Glomerular endothelial cell (primary cell): ENCODE results near the gene MYCBPAP. TPM values are rescaled to one million over a fixed set of nuclear protein-coding genes. Genes with fewer than 3 reads are reported as not detected.

Experiments used
- DNase-seq: peaks from one replicate; pipeline ENCODE4 v3.0.0-alpha.2; 2011; ENCODE audit warnings: low read depth, low spot score; ENCODE audit errors: extremely low read depth
- total RNA-seq: library from RNA; depleted of rRNA; stranded (reverse); fragments of >200 nt; gene quantifications from 2 replicates; pipeline ENCODE4 v1.2.3, GENCODE V29; 2015

MYCBPAP gene
- total RNA-seq, 1 donor from 2014 or later = 0.23 TPM

DNA sequence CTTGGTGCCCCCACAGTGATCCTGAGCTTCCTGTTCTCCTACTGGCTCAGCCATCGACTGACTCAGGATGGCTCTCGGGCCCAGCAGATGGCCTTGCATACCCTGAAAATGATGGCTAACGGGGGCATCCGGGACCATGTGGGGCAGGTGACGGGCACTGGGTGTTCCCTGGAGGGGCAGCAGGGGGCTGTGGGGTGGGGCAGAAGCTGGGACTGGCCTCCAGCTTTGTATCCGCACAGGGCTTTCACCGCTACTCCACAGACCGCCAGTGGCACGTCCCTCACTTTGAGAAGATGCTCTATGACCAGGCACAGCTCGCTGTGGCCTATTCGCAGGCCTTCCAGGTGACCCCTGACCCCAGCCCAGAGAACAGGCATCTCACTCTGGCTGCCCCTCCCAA is 41.7 kb downstream of the MYCBPAP start:
- no peak for DNase-seq

DNA sequence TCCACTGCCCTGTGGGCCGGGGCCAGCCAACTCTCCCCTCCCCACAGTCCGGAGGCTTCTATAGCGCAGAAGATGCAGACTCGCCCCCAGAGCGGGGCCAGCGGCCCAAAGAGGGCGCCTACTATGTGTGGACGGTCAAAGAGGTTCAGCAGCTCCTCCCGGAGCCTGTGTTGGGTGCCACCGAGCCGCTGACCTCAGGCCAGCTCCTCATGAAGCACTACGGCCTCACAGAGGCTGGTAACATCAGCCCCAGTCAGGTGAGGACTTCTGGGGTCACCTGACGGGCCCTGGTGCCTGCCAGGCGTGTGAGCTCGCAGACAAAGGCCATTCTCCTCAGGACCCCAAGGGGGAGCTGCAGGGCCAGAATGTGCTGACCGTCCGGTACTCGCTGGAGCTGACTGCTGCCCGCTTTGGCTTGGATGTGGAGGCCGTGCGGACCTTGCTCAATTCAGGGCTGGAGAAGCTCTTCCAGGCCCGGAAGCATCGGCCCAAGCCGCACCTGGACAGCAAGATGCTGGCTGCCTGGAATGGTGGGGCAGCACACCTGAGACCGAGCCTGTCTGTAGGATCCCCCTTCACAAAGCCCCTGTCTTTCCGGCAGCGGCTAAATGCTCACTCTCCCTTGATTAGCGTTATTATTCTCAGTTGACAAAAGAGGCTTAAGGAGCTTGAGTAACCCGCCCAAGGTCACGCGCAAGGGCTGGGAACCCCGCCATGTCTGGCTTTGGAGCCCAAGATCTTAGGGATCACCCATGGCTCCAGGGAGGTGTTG is 42.6 kb downstream of the MYCBPAP start:
- DNase-seq = peak; percentile 31

DNA sequence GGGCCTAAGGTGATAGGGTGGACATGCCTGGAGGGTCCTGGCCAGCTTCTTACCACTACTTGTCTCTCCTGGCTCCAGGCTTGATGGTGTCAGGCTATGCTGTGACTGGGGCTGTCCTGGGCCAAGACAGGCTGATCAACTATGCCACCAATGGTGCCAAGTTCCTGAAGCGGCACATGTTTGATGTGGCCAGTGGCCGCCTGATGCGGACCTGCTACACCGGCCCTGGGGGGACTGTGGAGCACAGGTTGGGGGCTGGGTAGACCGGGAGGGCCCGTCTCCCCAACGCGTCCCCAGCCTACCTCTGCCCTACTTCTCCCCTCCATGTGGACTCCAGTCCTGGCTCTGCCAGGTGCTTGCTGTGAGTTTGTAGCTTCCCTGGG is 43.2 kb downstream of the MYCBPAP start:
- no peak for DNase-seq

DNA sequence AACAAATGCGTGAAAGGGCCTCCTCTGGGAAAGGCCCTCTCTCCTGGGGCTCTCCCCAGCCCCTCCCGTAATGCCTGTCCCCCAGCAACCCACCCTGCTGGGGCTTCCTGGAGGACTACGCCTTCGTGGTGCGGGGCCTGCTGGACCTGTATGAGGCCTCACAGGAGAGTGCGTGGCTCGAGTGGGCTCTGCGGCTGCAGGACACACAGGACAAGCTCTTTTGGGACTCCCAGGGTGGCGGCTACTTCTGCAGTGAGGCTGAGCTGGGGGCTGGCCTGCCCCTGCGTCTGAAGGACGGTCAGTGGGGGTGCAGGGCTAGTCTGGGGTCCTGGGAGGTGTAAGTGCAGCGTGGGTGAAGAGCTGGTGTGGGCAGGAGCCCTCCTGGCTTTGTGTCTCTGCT is 43.6 kb downstream of the MYCBPAP start:
- DNase-seq = no peak

DNA sequence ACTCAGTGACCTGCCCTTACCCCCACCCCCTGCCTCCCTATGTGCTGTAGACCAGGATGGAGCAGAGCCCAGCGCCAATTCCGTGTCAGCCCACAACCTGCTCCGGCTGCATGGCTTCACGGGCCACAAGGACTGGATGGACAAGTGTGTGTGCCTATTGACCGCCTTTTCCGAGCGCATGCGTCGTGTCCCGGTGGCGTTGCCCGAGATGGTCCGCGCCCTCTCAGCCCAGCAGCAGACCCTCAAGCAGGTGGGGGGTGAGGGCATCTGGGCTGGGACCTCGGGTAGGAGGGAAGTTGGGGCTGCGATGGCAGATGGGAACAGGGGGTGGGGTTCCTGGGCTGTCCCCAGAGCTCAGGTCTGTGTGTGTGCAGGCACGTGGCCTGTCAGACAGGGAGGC is 46.0 kb downstream of the MYCBPAP start:
- no peak for DNase-seq

DNA sequence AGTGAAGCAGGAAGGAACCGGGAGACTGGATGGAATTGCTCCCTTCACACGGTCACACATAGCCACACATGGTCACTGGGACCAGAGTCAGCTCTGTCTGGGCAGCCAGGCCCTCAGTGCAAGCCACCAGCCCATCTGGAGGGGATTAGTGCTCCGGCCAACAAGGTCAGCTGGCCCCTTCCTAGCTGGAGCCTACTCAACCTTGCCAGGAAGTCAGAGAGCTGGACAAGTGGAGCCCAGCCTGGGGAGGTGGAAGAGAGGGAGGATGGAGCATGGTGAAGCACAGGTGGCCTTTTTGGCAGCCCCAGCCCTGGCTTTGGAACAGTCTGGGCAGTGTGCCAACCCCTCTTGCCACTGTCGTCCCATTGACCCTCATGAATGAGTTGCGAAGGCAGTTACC is 48.6 kb downstream of the MYCBPAP start:
- no peak for DNase-seq

DNA sequence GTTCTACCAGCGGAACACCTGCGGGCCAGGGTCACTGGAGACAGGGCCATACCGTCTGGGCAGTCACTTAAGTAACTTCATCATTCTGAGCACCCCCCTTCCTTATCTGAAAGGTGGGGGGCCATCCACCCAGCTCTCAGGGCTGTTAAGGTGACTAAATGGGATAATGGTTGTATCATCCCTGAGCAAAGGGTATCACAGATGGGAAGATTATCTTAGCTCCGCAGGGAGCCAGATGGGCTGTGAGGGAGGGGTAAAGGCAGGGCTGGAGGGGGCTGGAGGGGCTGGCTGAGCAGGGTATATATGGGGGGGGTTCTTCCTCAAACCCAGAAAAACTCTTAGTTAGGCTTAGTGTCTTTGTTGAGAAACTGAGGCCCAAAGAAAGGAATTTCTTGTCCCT is 49.4 kb downstream of the MYCBPAP start:
- no peak for DNase-seq

DNA sequence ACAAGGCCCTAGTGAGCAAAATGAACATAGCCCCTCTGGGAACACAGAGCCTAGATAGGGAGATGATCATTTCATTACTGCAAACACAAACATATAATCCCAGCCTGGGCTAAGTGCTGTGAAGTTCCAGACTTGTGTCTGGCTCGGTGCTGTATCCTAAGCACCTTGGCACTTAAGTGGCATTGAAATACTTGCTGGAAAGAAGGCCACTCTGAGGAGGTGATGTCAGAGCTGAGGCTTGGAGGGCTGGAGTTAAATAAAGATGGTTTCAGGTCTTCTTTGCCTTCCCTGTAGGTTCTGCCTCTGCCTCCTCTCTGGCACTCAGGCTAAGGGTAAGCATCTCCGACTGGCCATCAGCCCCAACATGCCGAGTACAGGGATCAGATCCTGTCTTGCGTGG is 49.9 kb downstream of the MYCBPAP start:
- no peak for DNase-seq

DNA sequence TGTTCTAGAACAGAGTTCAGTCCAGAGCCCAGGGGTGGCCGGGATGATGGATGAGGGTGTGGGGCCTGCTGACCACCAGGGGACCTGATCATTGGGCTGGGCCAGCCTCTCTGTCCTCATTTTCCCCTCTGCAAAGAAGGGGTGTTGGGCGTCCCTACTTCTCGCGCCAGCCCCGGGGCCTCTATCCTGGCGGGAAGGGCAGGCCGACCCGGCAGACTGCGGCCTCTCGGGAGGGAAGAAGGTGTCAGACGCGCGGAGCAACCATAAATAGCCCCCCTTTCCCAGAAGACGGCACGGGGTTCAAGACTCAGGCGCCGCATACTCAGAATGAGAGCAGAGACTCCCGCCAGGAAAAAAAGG is 50.3 kb downstream of the MYCBPAP start:
- no peak for DNase-seq

DNA sequence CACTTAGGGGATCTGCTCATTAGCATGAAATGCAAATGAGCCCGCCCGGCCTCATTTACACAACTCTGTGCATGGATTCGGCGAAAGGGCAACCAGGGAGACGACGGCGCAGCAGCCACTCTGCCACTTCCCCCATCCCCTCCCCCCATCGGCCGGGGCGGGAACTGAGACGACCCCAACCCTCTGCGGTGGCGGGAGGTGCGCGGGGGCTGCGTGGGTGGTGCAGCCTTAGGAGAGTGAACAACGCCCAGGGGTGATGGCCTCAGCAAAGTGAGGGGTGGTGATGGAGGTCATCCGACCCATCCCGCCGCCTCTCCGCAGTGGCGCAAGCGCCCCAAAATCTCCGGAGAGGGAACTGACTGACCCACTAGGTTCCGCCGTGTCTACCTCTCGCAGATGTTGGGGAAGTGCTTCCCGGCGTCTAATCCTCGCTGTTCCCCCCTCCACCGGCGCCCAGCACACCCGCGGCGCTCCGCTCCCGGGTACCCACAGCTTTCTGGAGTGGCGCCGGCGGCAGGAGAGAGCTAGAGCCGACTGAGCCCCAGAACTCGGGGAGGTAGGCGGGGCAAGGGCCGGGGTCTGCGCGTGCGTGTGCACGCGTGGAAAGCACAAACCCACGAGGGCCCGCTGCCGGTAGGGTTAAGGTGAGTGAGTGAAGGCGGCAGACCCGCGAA is 50.8 kb downstream of the MYCBPAP start:
- no peak for DNase-seq

DNA sequence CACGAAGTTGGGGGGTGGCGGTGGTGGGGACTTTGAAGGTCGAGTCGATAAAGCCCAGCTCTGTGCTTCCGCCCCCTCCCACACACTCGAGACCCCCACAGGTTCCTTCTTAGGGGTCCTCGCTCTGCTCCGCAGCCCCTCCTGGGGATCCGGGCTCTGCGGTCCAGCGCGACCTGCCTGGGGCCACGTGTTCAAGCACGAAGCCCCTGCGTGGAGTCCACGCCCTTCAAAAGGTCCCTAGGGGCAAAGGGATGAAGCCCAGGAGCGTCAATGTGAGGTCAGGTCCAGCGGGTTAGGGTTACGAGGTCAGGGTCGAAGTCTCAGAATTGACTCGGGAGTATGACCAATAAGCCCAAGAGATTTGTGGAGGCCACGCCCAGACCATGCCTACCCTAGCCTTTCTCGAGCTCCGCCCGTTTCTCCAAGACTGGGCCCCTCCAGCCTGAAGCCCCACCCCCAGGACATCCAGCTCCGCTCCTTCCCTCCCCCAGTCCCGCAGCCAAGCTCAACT is 51.5 kb downstream of the MYCBPAP start:
- DNase-seq = no peak

DNA sequence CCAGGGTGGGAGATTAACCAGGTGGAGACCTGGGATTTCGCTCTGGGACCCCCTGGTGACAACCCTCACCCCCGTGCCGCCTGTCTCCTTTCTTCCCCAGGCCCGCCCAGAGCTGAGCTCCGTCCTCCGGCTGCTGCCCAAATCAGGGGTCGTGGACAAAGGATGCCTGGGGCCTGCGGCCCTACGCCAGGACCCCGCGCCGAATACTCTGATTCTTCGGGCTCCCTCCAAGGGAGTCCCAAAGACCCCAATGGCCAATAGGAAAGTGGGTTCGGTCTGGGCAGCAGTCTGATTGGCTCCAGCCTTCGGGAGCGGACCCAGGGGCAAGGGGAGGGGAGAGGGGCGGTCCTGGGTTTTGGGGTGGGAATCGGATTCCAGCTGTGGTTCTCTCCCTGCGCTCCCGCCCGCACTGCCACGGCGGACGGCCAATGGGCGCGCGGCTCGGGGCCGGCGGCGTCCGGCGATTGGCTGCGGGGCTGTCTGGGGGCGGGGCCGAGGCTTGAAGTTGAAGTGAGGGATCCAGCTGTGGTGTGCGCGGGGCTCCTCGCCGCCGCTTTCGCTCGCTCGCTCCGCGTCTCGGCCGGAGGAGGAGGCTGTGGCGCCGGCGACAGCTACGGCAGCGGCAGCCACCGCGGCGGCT is 52.1 kb downstream of the MYCBPAP start, which contains the start of gene CACNA1G:
TSS of gene CACNA1G (plus strand) at position 531 of the 640 bp plus-strand sequence. CDS start 745 bp downstream, outside the sequence.
- DNase-seq = no peak

DNA sequence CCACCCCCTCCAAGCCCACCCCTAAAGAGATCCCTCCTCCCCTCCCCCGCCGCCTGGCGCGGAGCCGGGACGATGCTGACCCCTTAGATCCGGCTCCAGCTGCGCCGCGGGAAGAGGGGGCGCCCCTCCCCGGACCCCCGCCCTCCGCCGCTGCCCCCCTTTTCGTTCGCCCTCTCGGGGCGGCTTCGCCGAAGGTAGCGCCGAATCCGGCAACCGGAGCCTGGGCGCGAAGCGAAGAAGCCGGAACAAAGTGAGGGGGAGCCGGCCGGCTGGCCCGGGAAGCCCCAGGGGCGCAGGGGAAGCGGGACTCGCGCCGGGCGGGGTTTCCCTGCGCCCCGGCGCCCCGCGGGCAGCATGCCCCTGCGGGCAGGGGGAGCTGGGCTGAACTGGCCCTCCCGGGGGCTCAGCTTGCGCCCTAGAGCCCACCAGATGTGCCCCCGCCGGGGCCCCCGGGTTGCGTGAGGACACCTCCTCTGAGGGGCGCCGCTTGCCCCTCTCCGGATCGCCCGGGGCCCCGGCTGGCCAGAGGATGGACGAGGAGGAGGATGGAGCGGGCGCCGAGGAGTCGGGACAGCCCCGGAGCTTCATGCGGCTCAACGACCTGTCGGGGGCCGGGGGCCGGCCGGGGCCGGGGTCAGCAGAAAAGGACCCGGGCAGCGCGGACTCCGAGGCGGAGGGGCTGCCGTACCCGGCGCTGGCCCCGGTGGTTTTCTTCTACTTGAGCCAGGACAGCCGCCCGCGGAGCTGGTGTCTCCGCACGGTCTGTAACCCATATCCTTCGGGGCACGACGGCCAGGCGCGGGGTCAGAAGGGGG is 52.9 kb downstream of the MYCBPAP start:
- no peak for DNase-seq

DNA sequence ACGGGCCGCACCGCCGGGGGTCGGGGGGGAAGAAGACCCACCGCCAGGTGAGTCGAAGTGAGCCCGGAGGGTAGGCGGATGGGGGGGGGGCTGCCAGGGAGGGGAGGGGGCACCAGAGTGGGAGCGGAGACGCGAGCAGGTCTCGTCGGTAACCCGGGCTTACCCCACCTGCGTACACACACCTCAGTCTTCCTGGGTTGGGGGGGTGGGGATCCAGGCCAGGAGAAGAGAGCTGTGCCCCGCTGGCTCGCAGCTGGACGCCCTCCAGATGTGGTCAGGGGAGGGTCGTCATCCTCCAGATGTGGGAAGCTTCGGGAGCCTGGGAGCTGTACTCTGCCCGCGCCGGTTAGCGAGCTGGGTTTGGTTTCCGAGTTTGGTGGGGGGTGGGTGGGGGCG is 53.5 kb downstream of the MYCBPAP start:
- no peak for DNase-seq

DNA sequence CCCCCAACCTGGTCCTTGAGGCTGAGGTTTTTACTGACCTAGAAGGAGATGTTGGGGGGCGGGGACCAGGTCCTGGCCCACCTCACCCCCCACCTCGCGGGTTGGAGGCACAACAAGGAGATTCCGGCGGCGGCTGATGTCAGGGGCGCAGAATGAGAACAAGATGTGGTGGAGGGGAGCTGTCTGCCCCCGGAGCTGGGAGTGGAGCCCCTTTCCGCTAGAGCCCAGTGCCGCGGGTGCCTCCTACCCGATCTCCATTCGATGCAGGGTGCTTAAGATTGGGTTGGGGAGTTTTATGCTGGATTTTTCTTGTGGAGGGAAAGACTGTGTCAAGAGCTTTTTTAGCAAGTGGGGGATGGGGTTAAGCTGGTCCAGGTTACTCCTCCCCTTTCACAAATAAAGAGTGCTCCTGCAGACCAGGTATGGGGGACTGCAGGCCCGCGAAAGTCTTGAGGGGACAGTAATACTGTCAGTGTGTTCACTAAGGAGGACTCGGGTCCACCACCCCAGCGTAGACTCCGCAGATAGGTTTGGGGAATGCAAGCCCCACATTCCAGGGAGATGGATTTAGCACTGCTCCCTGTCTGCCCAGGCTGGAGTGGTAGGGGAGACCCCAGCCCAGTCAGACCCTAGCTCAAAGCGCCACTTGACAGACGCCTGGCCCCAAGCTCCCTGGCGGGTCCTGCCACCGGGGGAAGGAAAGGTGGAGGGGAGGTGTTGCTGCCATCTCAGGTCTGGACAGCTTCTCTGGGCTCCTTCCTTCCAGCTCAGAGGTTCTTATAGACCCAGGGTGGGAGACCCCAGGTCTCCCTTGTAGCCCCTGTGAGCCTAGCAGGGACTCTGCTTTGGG is 54.2 kb downstream of the MYCBPAP start:
- no peak for DNase-seq

DNA sequence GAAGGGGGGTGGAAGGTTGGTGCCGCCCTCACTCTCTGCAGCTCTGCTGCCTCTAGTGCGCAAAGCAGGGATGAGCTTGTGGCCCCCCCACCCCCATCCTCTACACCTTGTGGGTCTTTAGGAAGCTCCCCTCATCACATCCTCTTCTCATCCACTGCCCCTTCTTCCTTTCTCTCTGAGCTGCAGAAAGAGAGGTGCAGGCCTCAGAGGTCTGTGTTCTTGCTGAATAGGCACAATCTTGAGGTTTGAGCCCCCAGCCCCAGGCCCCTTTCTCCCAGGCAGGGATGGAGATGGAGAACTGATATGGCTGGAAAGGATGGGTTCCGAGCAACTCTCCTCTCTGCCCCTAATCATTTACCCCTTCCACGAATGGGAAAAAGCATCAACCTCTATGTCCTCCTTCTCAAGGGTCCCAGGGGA is 54.9 kb downstream of the MYCBPAP start:
- DNase-seq = no peak

DNA sequence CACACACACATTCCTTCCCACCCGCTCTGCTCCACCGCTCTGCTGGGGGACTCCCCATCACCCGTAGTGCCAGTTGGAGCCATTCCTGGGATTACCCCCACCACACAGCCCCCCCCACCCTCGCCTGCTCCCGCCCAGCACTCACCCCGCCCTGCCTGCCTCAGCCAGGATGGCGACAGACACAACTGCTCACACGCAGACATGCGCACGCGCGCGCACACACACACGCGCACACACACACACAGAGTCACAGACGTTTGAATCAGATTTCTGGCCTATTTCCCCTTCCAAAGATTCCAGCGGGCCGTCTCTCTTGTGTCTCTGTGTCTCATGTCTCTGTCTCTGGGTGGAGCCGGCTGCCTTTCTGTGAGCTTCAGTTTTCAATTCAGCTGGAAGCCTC is 56.7 kb downstream of the MYCBPAP start:
- DNase-seq = no peak

DNA sequence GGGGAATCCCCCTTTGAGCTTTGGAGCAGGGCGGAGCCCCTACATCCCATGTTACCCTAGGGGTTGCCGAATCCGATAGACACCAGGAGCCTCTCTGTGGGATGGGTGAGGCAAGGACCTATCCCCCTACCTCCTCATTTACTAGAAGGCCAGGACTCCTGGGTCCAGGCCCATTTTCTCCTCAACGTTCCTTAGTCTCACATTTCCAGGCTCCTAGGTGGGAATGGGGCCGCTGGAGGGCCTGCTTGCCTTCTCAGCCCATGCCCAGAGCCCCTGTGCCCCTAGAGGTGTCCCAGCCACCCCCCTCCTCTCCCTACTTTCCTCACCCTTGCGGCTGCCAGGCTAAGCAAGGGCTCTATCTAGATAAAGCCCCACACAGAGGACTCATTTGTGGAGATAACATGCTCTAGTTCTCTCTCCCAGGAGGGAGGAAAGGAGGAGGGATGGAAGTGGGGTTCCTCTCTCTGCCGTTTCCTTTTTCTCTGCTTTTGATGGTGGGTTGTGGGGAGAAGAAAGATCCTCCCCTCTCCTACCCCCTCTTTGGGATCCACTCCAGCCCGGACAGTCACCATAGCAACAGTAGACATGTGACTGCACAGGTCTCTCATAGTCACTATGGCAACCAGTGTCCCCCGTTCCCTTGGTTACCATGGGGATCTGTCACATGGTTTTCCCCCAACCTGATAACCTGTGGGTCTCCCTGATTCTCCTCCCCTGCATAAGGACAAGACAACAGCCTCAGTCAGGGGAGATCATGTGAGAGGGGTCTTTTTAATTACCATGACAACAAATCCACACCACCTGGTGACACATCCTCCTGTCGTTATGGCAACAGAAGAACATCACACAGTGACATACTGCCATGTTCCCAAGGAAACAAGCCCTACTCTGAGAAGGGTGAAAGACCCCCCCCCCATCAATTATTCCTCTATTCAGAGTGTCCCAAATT is 57.4 kb downstream of the MYCBPAP start:
- DNase-seq = no peak

DNA sequence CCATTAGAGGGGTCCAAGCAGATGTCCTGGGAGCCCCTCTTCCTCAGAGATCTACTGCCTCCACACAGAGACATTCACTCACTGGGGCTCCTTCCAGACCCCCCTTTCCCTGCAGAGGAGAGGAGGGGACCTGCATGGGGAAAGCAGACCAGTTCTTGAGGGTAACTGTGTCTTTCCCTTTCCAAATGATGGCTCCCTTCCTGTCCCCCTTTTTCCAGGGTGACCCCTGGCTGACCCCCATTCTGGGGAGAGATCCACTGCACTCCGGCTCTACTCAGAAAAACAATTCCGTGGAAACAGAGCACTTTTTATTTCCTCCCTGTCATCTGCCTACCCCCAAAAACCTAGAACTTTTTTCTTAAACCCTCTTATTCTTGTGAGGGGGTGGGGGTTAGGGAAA is 58.6 kb downstream of the MYCBPAP start:
- DNase-seq = no peak
